IMR-90 (cell line): Measurements from ENCODE around the gene TBC1D22A. TPM values are rescaled to one million over a fixed set of nuclear protein-coding genes. Genes with fewer than 3 reads are reported as not detected.

Experiments used
- ATAC-seq: fragments of 200-7000 bp; cut with Tn5 transposase; 2 replicates; pipeline ENCODE4 v1.9.1; 2020; ENCODE audit warnings: low read depth, mild to moderate bottlenecking, moderate library complexity
- BruUV-seq: library from RNA; stranded (reverse); fragments of 400-500 nt; replicated peaks from 2 replicates; lab custom pipeline; 2021; lab: Mats Ljungman, UMichigan
- CTCF ChIA-PET: fragments of 300-600 bp; formaldehyde crosslinking; extraction: SDS; loops from one replicate; lab custom pipeline; 2021; ENCODE audit warnings: antibody characterized with exemption; lab: Yijun Ruan, JAX
- POLR2A ChIA-PET: fragments of 300-600 bp; sonication (Branson Sonifier 250); formaldehyde crosslinking; loops from one replicate; lab custom pipeline; 2022; ENCODE audit warnings: antibody characterized with exemption; ENCODE audit not compliant: unreplicated experiment; lab: Charles Lee
- DNase-seq: peaks from one replicate; pipeline ENCODE4 v3.0.0; 2013
- H2AFZ ChIP-seq: replicated peaks from 2 replicates; pipeline ENCODE3; 2013; ENCODE audit warnings: low read length, mild to moderate bottlenecking; ENCODE audit not compliant: poor library complexity
- H2AK5ac ChIP-seq: 2 replicates; pipeline ENCODE4 v1.6.1; 2013; ENCODE audit warnings: low read depth, low read length, inconsistent platforms
- H2AK9ac ChIP-seq: replicated peaks from 2 replicates; pipeline ENCODE3; 2013; ENCODE audit warnings: mild to moderate bottlenecking, low read depth, low read length, moderate library complexity; ENCODE audit not compliant: poor library complexity
- H2BK120ac ChIP-seq: 2 replicates; pipeline ENCODE4 v1.6.1; 2013; ENCODE audit warnings: low read depth, low read length, inconsistent platforms
- H2BK15ac ChIP-seq: 3 replicates; pipeline ENCODE4 v1.6.1; 2013; ENCODE audit warnings: low read depth, low read length, inconsistent platforms
- H2BK20ac ChIP-seq: 2 replicates; pipeline ENCODE4 v1.6.1; 2013; ENCODE audit warnings: low read depth, mild to moderate bottlenecking, inconsistent platforms, low read length, moderate library complexity
- H2BK5ac ChIP-seq: 2 replicates; pipeline ENCODE4 v1.6.1; 2013; ENCODE audit warnings: mild to moderate bottlenecking, low read depth, low read length, inconsistent platforms; ENCODE audit not compliant: poor library complexity, severe bottlenecking
- H3K14ac ChIP-seq: replicated peaks from 2 replicates; pipeline ENCODE4 v1.6.1; 2013; ENCODE audit warnings: low read depth, low read length, inconsistent platforms
- H3K18ac ChIP-seq: 2 replicates; pipeline ENCODE4 v1.6.1; 2013; ENCODE audit warnings: low read depth, low read length, control low read depth
- H3K23ac ChIP-seq: 2 replicates; pipeline ENCODE4 v1.6.1; 2013; ENCODE audit warnings: low read depth, low read length, inconsistent platforms
- H3K27ac ChIP-seq: 2 replicates; pipeline ENCODE4 v1.5.1; 2013; ENCODE audit warnings: mild to moderate bottlenecking, control low read depth, low read length; ENCODE audit not compliant: insufficient read depth
- H3K27me3 ChIP-seq: 2 replicates; pipeline ENCODE4 v1.6.1; 2013; ENCODE audit warnings: low read length; ENCODE audit not compliant: control insufficient read depth, insufficient read depth
- H3K36me3 ChIP-seq: 2 replicates; pipeline ENCODE4 v1.6.1; 2013; ENCODE audit warnings: low read length, mixed read lengths; ENCODE audit not compliant: control insufficient read depth, insufficient read depth
- H3K4ac ChIP-seq: 2 replicates; pipeline ENCODE4 v1.6.1; 2013; ENCODE audit warnings: low read depth, low read length, inconsistent platforms
- H3K4me1 ChIP-seq: 2 replicates; pipeline ENCODE4 v1.6.1; 2013; ENCODE audit warnings: low read length, mixed read lengths; ENCODE audit not compliant: control insufficient read depth, insufficient read depth
- H3K4me2 ChIP-seq: 2 replicates; pipeline ENCODE4 v1.6.1; 2013; ENCODE audit warnings: low read depth, mild to moderate bottlenecking, control low read depth, low read length, moderate library complexity
- H3K4me3 ChIP-seq: 2 replicates; pipeline ENCODE4 v1.5.1; 2013; ENCODE audit warnings: low read depth, mild to moderate bottlenecking, control low read depth, low read length, moderate library complexity; ENCODE audit not compliant: insufficient read depth
- H3K56ac ChIP-seq: 2 replicates; pipeline ENCODE4 v1.6.1; 2013; ENCODE audit warnings: low read length, inconsistent platforms; ENCODE audit not compliant: insufficient read depth; ENCODE audit errors: extremely low read depth
- H3K79me1 ChIP-seq, 2 experiments: 2 replicates each; pipeline ENCODE4 v1.6.1; 2013; ENCODE audit warnings: low read length in 2 of 2, inconsistent platforms in 1 of 2, low read depth in 1 of 2
- H3K9ac ChIP-seq: 2 replicates; pipeline ENCODE4 v1.6.1; 2013; ENCODE audit warnings: low read depth, low read length, control low read depth
- H3K9me1 ChIP-seq: 2 replicates; pipeline ENCODE4 v1.6.1; 2013; ENCODE audit warnings: low read length, inconsistent platforms; ENCODE audit not compliant: insufficient read depth
- H3K9me3 ChIP-seq: 2 replicates; pipeline ENCODE4 v1.6.1; 2013; ENCODE audit warnings: low read length; ENCODE audit not compliant: control insufficient read depth, insufficient read depth
- H4K20me1 ChIP-seq: 2 replicates; pipeline ENCODE4 v1.6.1; 2013; ENCODE audit warnings: low read length, inconsistent platforms; ENCODE audit not compliant: insufficient read depth
- H4K5ac ChIP-seq: 2 replicates; pipeline ENCODE4 v1.6.1; 2013; ENCODE audit warnings: mild to moderate bottlenecking, low read depth, low read length, control low read depth
- H4K8ac ChIP-seq, 2 experiments: 2 replicates each; pipeline ENCODE4 v1.6.1; 2013; ENCODE audit warnings: low read depth in 2 of 2, low read length in 2 of 2, control low read depth in 1 of 2, inconsistent platforms in 1 of 2
- H4K91ac ChIP-seq: 2 replicates; pipeline ENCODE4 v1.6.1; 2013; ENCODE audit warnings: low read depth, low read length, inconsistent platforms; ENCODE audit not compliant: insufficient read depth
- FOS ChIP-seq: fragments of 150-350 bp; IDR thresholded peaks from 2 replicates; pipeline ENCODE4 v1.6.1; 2016; ENCODE audit warnings: low read depth, low read length
- MAZ ChIP-seq: IDR thresholded peaks from 2 replicates; pipeline ENCODE4 v1.6.1; 2012; ENCODE audit warnings: low read depth, mild to moderate bottlenecking, low read length, improper control_type of control experiment, moderate library complexity, borderline replicate concordance
- MXI1 ChIP-seq: IDR thresholded peaks from 2 replicates; pipeline ENCODE4 v1.6.1; 2012; ENCODE audit warnings: low read depth, mild to moderate bottlenecking, low read length, moderate library complexity, borderline replicate concordance
- RCOR1 ChIP-seq: IDR thresholded peaks from 2 replicates; pipeline ENCODE4 v1.6.1; 2012; ENCODE audit warnings: mild to moderate bottlenecking, low read length, improper control_type of control experiment; ENCODE audit not compliant: insufficient replicate concordance
- WGBS, 2 experiments: methylation state at CpG; one replicate each; pipeline versions ENCODE4 v1.1.5 to v1.1.7; 2013; ENCODE audit warnings: missing lambda C conversion rate in 2 of 2; ENCODE audit not compliant: insufficient read length in 1 of 2; ENCODE audit errors: extremely low coverage in 2 of 2; 5-methylcytosine and 5-hydroxymethylcytosine counted together
- dilution Hi-C: fragments of 300-500 bp; cut with HindIII; formaldehyde crosslinking; loops from one replicate; pipeline ENCODE4 v1.14.3; 2018; ENCODE audit warnings: low sequenced_read_pairs; ENCODE audit not compliant: unreplicated experiment
- in situ Hi-C: fragments of 300-500 bp; cut with MboI; formaldehyde crosslinking; loops from 3 replicates; pipeline ENCODE4 v1.14.3; 2019; ENCODE audit warnings: low sequenced_read_pairs, inconsistent platforms, mixed read lengths
- intact Hi-C: fragments of 100-400 bp; cut with micrococcal nuclease; formaldehyde crosslinking; loops from 2 replicates; pipeline ENCODE4 v1.10.0; 2022
- polyA plus RNA-seq, 3 experiments: library from polyadenylated mRNA; depleted of rRNA; stranded (reverse); fragments of >200 nt; gene quantifications; 2 replicates each; pipeline ENCODE4 v1.2.3, GENCODE V29; 2012; ENCODE audit warnings: low replicate concordance in 1 of 3
- total RNA-seq: library from RNA; depleted of rRNA; stranded (reverse); fragments of >200 nt; gene quantifications from 2 replicates; pipeline ENCODE4 v1.2.3, GENCODE V29; 2012
- TF ChIP-seq, protein P1 (sequence below): fragments of 150-350 bp; IDR thresholded peaks from 2 replicates; pipeline ENCODE4 v1.6.1; 2017; ENCODE audit warnings: mild to moderate bottlenecking, antibody characterized with exemption, low read length, low read depth

TBC1D22A gene
- total and polyA plus RNA-seq, 2 of the 4 experiments (the other 2 are of a cell fraction): 9.0 to 16.7 TPM

GRCh38 chr22:46791201-46791731, 28.8 kb downstream of the TBC1D22A start:
- in situ Hi-C loops (no loop called here), dilution Hi-C loops (no loop called here), intact Hi-C loops (loop anchor here (10.0 kb wide), 1 partner anchor 174 kb away; no protein-coding TSS in a partner anchor)
- CTCF ChIA-PET: interaction anchor here (0.6 to 1.3 kb wide), 2 partner anchors 12 to 55 kb away, joined by 3 to 4 read pairs; no protein-coding TSS in a partner anchor
- Histone ChIP-seq H4K8ac (peak overlapping the region; percentile 66 to 82), H4K20me1 (0 out of 2 replicates have a peak, but pooled peaks cover 3% of the 10 kb centered on the region), H3K9me3 (no peaks in the 10 kb centered on the region), H3K9me1 (peaks cover 8% of the 10 kb centered on the region), H3K79me1 (peaks cover 26 to 66% of the 10 kb centered on the region in 2 experiments), H2AK9ac (peak overlapping the region; percentile 6), H2AK5ac (peak overlapping the region; percentile 49), H3K27ac (peak overlapping the region; percentile 65), H3K27me3 (no peaks in the 10 kb centered on the region), H3K18ac (0 out of 2 replicates have a peak overlapping the region, but pooled peaks have one; percentile 5), H3K4me1 (peaks cover 6% of the 10 kb centered on the region), H2BK120ac (peak overlapping the region; percentile 72; the same call in 1 of the 2 replicates), H3K4me3 (no peak overlapping the region), H3K23ac (0 out of 2 replicates have a peak overlapping the region, but pooled peaks have one; percentile 60), H3K4me2 (peak overlapping the region; percentile 19; the same call in 1 of the 2 replicates), H2BK15ac (no peak overlapping the region; the same call in 2 of the 3 replicates), H4K91ac (peak overlapping the region; percentile 62; the same call in 1 of the 2 replicates), H3K36me3 (peaks cover 22% of the 10 kb centered on the region), H2AFZ (peak overlapping the region; percentile 63), H2BK20ac (0 out of 2 replicates have a peak overlapping the region, but pooled peaks have one; percentile 16), H3K9ac (no peak overlapping the region), H3K4ac (peak overlapping the region; percentile 61), H3K14ac (0 out of 2 replicates have a peak overlapping the region, but pooled peaks have one; percentile 72), H2BK5ac (peak overlapping the region; percentile 72), H4K5ac (peak overlapping the region; percentile 7; the same call in 1 of the 2 replicates), H3K56ac (no peak overlapping the region)
- peak; percentile 70 for ATAC-seq
- TF ChIP-seq, protein P1, sequence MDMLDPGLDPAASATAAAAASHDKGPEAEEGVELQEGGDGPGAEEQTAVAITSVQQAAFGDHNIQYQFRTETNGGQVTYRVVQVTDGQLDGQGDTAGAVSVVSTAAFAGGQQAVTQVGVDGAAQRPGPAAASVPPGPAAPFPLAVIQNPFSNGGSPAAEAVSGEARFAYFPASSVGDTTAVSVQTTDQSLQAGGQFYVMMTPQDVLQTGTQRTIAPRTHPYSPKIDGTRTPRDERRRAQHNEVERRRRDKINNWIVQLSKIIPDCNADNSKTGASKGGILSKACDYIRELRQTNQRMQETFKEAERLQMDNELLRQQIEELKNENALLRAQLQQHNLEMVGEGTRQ: peak; percentile 81
- TF ChIP-seq RCOR1: no peak
- TF ChIP-seq MXI1: 0 out of 2 replicates have a peak, but pooled peaks have one; percentile 61
- TF ChIP-seq FOS: peak; percentile 82
- no peak for TF ChIP-seq MAZ
- peak; percentile 83 for DNase-seq
- WGBS, 2 experiments: no CpG with 5 or more reads among the region's 13 CpGs
- POLR2A ChIA-PET: interaction anchor here (0.7 kb wide), 1 partner anchor 1646 kb away, joined by 8 read pairs; no protein-coding TSS in a partner anchor
- no TSS peak for BruUV-seq
